Neural progenitor cell (in vitro differentiated cells): Measurements from ENCODE around the gene NKD2.

Source experiments
- EZH2 ChIP-seq: fragments of 200-600 bp; sonication (generic); IDR thresholded peaks from 2 replicates; pipeline ENCODE4 v1.6.1; 2017; ENCODE audit warnings: antibody characterized with exemption, mild to moderate bottlenecking, moderate library complexity
- EZH2phosphoT487 ChIP-seq: fragments of 200-600 bp; sonication (generic); IDR thresholded peaks from 2 replicates; pipeline ENCODE4 v1.6.1; 2017; ENCODE audit warnings: antibody characterized with exemption
- TF ChIP-seq, protein P1 (sequence below): fragments of 200-600 bp; sonication (generic); IDR thresholded peaks from 2 replicates; pipeline ENCODE4 v1.5.1; 2017; ENCODE audit warnings: antibody characterized with exemption, mild to moderate bottlenecking

GRCh38 chr5:1075931-1076330 is 67.3 kb downstream of the NKD2 start:
- TF ChIP-seq, protein P1, sequence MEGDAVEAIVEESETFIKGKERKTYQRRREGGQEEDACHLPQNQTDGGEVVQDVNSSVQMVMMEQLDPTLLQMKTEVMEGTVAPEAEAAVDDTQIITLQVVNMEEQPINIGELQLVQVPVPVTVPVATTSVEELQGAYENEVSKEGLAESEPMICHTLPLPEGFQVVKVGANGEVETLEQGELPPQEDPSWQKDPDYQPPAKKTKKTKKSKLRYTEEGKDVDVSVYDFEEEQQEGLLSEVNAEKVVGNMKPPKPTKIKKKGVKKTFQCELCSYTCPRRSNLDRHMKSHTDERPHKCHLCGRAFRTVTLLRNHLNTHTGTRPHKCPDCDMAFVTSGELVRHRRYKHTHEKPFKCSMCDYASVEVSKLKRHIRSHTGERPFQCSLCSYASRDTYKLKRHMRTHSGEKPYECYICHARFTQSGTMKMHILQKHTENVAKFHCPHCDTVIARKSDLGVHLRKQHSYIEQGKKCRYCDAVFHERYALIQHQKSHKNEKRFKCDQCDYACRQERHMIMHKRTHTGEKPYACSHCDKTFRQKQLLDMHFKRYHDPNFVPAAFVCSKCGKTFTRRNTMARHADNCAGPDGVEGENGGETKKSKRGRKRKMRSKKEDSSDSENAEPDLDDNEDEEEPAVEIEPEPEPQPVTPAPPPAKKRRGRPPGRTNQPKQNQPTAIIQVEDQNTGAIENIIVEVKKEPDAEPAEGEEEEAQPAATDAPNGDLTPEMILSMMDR, result no peak
- no peak for TF ChIP-seq EZH2phosphoT487
- no peak for TF ChIP-seq EZH2
